Liver (tissue), 3 donors: ENCODE results near the gene ALDH16A1.

Experiments used
- ATF3 ChIP-seq: IDR thresholded peaks from 2 replicates; pipeline ENCODE4 v1.6.1; 2016; ENCODE audit warnings: antibody characterized with exemption
- CTCF ChIP-seq: fragments of 150-350 bp; IDR thresholded peaks from 2 replicates; pipeline ENCODE4 v1.5.1; 2017; ENCODE audit warnings: improper control_type of control experiment, low read depth, low read length; ENCODE audit not compliant: missing input control
- FOXA1 ChIP-seq: IDR thresholded peaks from 2 replicates; pipeline ENCODE4 v1.6.1; 2016; ENCODE audit warnings: antibody characterized with exemption
- GABPA ChIP-seq, 2 donors: IDR thresholded peaks in 1 of 2; conservative IDR thresholded peaks in 1 of 2; 2 replicates each; pipeline ENCODE4 v1.6.1; 2016; ENCODE audit warnings: antibody characterized with exemption in 2 of 2, mild to moderate bottlenecking in 1 of 2, moderate library complexity in 1 of 2
- JUND ChIP-seq, 2 donors: IDR thresholded peaks; 2 replicates each; pipeline ENCODE4 v1.6.1; 2016; ENCODE audit warnings: antibody characterized with exemption in 2 of 2
- MAX ChIP-seq: IDR thresholded peaks from 2 replicates; pipeline ENCODE4 v1.6.1; 2016; ENCODE audit warnings: antibody characterized with exemption
- REST ChIP-seq: IDR thresholded peaks from 2 replicates; pipeline ENCODE4 v1.6.1; 2016; ENCODE audit warnings: antibody characterized with exemption, mild to moderate bottlenecking
- SP1 ChIP-seq: IDR thresholded peaks from 2 replicates; pipeline ENCODE4 v1.6.1; 2018; ENCODE audit warnings: antibody characterized with exemption, mild to moderate bottlenecking
- donor health status: healthy.
- donor health status: healthy.

GRCh38 chr19:49518033-49518432, 65.0 kb downstream of the ALDH16A1 start:
- TF ChIP-seq MAX, result no peak
- no peak for TF ChIP-seq ATF3
- TF ChIP-seq CTCF, result no peak
- TF ChIP-seq JUND (IDR thresholded peaks at IDR 0.05), result no peak
- TF ChIP-seq REST, result no peak
- TF ChIP-seq FOXA1, result no peak
- TF ChIP-seq SP1, result no peak
- TF ChIP-seq GABPA (IDR thresholded peaks at IDR 0.05 in 1 of 2, conservative IDR thresholded peaks at IDR 0.05 in 1 of 2), result no peak
